ENCODE data around the gene ARHGEF4. TPM values are rescaled to one million over a fixed set of nuclear protein-coding genes. Genes with fewer than 3 reads are reported as not detected.

The ARHGEF4 gene
- total RNA-seq, 1 experiment from 2014 or later, result 21.8 TPM

- no peaks in the 10 kb centered on the region for H3K4me1 Mint-ChIP-seq
- TF ChIP-seq EMX1 (CRISPR knock-in tag; IDR thresholded peaks at IDR 0.05) (no peak), RELA (CRISPR knock-in tag; IDR thresholded peaks at IDR 0.05; ENCODE audit: borderline replicate concordance) (no peak), ZNF281 (CRISPR knock-in tag; IDR thresholded peaks at IDR 0.05) (no peak), FOXP1 (CRISPR knock-in tag; IDR thresholded peaks at IDR 0.05; ENCODE audit: borderline replicate concordance) (no peak), JUN (CRISPR knock-in tag; IDR thresholded peaks at IDR 0.05) (no peak), ZNF416 (CRISPR knock-in tag; IDR thresholded peaks at IDR 0.05) (no peak), ARID4B (CRISPR knock-in tag; IDR thresholded peaks at IDR 0.05; ENCODE audit: borderline replicate concordance) (no peak), E2F4 (CRISPR knock-in tag; IDR thresholded peaks at IDR 0.05; ENCODE audit: borderline replicate concordance, low read depth) (no peak), JAZF1 (CRISPR knock-in tag; IDR thresholded peaks at IDR 0.05) (no peak), ETV6 (CRISPR knock-in tag; IDR thresholded peaks at IDR 0.05) (no peak), NFYB (CRISPR knock-in tag; conservative IDR thresholded peaks at IDR 0.05; ENCODE audit: low read depth) (no peak), CREM (CRISPR knock-in tag; IDR thresholded peaks at IDR 0.05) (no peak), USF1 (CRISPR knock-in tag; IDR thresholded peaks at IDR 0.05) (no peak), ZNF232 (CRISPR knock-in tag; IDR thresholded peaks at IDR 0.05) (no peak), ZNF423 (CRISPR knock-in tag; IDR thresholded peaks at IDR 0.05) (no peak), ATF2 (CRISPR knock-in tag; IDR thresholded peaks at IDR 0.05; ENCODE audit: borderline replicate concordance, low read depth) (no peak), ZNF219 (CRISPR knock-in tag; IDR thresholded peaks at IDR 0.05; ENCODE audit: borderline replicate concordance) (no peak), SP1 (CRISPR knock-in tag; conservative IDR thresholded peaks at IDR 0.05) (no peak), SMAD3 (CRISPR knock-in tag; IDR thresholded peaks at IDR 0.05; ENCODE audit: borderline replicate concordance) (no peak)
- TF ChIP-seq, protein P1, sequence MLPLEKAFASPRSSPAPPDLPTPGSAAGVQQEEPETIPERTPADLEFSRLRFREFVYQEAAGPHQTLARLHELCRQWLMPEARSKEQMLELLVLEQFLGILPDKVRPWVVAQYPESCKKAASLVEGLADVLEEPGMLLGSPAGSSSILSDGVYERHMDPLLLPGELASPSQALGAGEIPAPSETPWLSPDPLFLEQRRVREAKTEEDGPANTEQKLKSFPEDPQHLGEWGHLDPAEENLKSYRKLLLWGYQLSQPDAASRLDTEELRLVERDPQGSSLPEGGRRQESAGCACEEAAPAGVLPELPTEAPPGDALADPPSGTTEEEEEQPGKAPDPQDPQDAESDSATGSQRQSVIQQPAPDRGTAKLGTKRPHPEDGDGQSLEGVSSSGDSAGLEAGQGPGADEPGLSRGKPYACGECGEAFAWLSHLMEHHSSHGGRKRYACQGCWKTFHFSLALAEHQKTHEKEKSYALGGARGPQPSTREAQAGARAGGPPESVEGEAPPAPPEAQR (CRISPR knock-in tag; IDR thresholded peaks at IDR 0.05), result no peak
- H3K27me3 Mint-ChIP-seq (ENCODE audit: low read depth), result no peaks in the 10 kb centered on the region
- CTCF ChIA-PET, result interaction anchor here (1.0 to 3.4 kb wide), 7 partner anchors 9 to 77 kb away, joined by 3 to 48 read pairs (median 7); partner anchors contain the start of gene ARHGEF4
- ATAC-seq, result no peak
- no peak overlapping the region for H3K4me3 Mint-ChIP-seq
- H3K9me3 Mint-ChIP-seq, result peaks cover 22% of the 10 kb centered on the region
- POLR2A ChIA-PET, result no interaction called here
- DNase-seq (ENCODE audit: low spot score), result no peak
- peaks cover 5% of the 10 kb centered on the region for H3K36me3 Mint-ChIP-seq
- H3K27ac Mint-ChIP-seq, result no peak overlapping the region
These were observed 37.8 kb downstream of the ARHGEF4 start for GRCh38 chr2:130874512-130874911.
